ENCODE data around the gene TBCK.

GRCh38 chr4:106011387-106011786 is 304.6 kb downstream of the TBCK start:
- TF ChIP-seq POLR2A (IDR thresholded peaks at IDR 0.05; ENCODE audit: low read depth, low read length) (no peak), TAF1 (IDR thresholded peaks at IDR 0.05; ENCODE audit: borderline replicate concordance, low read depth, low read length) (no peak), POLR2AphosphoS5 (IDR thresholded peaks at IDR 0.05; ENCODE audit: low read depth, low read length) (no peak)
